ENCODE measurements around the gene DENND1B. TPM values are rescaled to one million over a fixed set of nuclear protein-coding genes. Genes with fewer than 3 reads are reported as not detected.

The DENND1B gene
- total RNA-seq, 1 donor from 2014 or later, result 26.1 TPM

DNA sequence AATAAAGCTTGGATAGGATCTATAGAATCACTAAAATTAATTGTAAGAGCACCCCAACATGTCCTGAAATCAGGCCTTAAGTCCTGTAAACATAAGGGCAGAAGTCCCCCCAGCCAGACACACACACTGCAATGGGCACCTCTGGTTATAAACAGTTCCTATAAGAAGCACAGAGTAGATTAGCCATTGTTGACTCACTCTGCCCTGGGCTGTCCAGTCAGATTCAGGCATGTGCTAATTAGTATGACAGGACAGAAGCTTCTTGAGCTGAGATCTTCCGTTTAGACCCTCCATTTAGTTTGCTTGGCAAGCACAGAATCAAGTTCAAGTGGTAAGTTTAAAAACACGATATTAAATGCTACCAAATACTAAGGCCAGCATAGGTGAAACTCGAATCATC is 11.8 kb upstream of the DENND1B start:
- DNase-seq (no peak), ATAC-seq (no peak)
- intact Hi-C loops (cut with micrococcal nuclease), result no loop called here

DNA sequence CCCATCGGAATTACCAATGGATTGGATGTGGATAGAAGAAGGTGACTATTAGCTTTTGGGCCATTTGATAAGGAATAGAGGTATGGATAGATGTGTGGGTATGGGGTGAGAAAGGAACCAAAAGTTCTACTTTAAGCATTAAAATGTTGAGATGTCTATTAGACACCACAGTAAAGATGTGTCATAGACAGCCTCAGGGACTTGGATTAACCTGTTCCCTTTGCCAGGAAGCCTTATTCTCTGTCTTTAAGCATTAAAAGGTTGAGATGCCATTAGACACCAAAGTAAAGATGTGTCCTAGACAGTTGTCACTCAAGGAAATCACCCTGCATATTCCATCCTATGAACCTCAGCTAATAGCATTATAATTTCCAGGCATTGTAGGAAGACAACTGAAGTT is 11.0 kb upstream of the DENND1B start:
- no peak for ATAC-seq
- no peak for DNase-seq
- intact Hi-C loops (cut with micrococcal nuclease), result no loop called here

DNA sequence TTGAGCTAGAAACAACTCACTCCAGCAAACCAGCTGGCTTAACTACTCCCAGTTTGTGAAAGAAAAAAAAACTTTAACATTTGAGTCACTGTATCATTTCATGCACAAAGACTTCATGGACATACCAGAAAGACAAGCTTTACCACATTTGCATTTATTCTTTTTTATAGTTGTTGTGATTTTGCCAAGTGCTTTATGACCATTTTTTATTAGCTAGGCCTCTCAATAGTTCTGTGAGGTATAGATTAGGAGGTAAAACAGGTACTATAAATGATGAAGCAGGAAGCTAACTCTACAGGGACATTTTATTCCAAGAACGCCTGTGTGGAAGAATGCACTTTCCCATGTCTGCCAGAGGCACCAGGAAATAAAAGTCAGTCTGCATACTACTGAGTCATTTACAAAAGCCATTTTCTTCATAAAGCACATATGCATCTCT is 8.2 kb upstream of the DENND1B start:
- DNase-seq (no peak), ATAC-seq (no peak)
- intact Hi-C loops (cut with micrococcal nuclease), result no loop called here

DNA sequence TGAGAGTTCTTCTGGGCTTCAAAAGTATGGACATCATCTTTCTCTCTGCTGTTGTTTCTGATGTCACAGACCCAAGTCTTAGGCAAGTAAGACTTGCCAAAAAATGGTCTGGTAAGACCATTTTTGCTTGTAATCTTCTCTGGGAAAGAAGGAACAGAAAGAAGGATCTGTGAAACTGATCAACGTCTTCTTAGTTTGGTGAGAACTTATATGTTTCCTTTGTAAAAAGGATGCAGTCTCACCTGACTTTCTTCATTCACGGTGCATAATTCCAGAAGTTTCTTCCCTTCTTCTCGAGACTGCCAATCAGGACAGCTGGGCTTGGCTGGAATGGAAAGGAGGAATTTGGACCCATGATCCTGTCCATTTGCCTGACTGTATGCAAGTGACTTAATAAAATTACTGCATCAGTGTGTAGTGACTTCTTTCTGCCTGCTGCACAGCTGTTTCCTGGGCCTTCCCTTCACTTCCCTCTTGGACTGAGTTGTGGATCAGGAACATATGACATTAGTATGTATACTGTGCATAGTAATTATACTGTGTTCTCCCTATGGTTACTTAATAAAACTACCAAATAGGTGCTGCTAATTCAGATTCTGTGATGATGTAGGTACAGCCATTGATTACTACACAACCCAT is 7.6 kb upstream of the DENND1B start:
- intact Hi-C loops (cut with micrococcal nuclease), result no loop called here
- ATAC-seq (peak; percentile 53), DNase-seq (no peak)

DNA sequence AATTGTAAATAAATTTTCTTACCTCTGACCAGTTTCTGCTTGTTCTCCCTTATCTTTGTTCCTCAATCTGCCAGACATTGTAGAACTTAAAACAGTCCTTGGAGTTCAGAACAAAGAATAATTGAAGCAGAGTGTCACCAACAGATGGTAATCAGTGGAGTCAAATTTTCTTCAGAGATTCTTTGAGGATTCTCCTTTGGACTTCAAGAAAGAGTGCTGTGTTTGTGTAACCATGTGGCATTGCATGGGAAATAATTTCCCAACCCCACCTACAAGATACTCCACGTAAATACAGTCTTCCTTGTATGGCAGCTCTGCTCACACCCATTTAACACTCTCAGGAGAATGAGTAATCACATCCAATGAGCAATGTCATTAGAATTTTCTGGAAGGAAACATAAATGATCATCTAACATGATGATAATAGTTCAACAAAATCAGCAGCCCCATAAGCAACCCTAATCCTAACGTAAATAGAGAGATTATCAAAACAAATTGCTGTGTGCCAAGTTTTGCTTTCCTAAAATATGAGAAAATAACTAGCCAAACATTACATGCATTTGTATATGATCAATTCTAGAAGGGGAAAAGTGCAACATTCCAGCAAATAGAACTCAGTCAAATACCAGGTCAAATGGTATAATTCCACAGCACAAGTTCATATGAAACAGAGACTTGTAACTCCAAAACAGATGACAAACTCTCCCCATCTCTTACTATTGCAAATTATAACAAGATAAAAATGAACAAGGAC is 6.9 kb upstream of the DENND1B start:
- ATAC-seq (no peak), DNase-seq (no peak)
- intact Hi-C loops (cut with micrococcal nuclease), result no loop called here

DNA sequence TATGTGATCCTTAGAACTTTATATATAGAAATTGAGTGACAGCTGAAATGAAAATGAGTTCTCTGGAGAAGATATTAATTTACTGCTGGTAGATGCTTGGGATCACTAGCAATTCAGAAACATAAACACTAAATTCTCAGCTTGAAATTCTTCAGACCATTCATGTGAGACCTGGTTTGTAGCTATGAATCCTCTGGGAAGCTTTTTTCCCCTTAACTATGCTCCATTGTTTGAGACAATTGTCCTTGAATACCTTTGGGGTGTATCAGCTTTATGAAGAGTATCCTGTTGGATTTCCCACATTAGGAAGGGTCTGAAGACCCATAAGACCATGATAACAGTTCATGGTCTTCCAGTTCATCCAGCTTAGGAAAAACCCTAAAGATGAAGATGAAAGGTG is 4.6 kb upstream of the DENND1B start:
- no peak for DNase-seq
- intact Hi-C loops (cut with micrococcal nuclease), result no loop called here
- no peak for ATAC-seq

DNA sequence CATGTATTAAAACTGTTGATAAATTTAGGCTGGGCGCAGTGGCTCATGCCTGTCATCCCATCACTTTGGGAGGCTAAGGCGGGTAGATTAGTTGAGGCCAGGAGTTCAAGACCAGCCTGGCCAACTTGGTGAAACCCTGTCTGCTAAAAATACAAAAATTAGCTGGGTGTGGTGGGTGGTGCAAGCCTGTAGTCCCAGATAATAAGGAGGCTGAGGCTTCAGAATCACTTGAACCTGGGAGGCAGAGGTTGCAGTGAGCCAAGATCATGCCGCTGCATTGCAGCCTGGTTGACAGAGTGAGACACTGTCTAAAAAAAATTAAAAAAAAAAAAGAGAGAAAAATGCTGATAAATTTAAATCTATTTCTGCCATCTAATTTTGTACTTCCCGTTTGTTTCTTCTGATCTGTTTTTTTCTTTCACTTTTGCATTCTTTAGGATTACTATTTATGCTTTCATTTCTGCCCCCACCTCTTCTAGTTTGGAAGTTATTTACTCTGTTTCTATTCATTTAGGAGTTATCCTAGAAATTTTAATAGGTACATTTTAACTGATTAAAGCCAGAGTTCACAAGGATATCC is 3.2 kb upstream of the DENND1B start:
- no peak for DNase-seq
- ATAC-seq, result no peak
- intact Hi-C loops (cut with micrococcal nuclease), result no loop called here

DNA sequence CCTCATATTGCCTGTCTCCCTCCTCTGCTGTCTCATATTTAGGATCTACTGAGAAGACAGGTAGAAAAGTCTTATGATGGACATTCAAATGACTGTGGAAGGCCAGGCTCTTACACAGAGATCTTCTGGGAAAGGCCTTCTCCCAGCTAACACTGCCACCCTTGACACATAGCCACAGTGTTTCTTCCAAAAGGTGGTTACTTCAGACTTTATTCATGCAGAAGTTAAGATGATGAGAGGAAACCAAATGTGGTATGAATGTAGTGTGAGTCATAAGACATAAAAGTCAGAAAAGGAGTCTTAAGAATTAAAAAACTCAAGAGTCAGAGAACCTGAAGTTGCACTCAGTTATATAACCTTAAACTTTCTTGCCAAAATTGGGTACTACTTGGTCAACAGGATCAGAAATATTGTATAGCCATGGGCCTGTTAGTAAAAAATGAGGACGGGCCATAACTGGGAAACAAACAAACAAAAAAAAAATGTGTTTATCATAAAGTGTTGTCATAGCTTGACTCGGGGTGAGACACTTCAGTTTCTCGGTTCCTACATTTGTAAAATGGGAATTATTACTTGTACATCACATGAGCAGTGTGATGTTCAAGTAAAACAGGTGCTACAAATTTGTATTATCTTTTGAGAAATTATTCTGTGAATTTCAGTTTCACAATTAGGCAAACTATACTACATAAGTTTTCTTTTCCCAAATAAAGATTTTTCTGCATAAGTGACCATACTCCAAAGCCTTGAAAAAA is 1.2 kb upstream of the DENND1B start:
- DNase-seq (no peak), ATAC-seq (no peak)
- intact Hi-C loops (cut with micrococcal nuclease), result no loop called here

DNA sequence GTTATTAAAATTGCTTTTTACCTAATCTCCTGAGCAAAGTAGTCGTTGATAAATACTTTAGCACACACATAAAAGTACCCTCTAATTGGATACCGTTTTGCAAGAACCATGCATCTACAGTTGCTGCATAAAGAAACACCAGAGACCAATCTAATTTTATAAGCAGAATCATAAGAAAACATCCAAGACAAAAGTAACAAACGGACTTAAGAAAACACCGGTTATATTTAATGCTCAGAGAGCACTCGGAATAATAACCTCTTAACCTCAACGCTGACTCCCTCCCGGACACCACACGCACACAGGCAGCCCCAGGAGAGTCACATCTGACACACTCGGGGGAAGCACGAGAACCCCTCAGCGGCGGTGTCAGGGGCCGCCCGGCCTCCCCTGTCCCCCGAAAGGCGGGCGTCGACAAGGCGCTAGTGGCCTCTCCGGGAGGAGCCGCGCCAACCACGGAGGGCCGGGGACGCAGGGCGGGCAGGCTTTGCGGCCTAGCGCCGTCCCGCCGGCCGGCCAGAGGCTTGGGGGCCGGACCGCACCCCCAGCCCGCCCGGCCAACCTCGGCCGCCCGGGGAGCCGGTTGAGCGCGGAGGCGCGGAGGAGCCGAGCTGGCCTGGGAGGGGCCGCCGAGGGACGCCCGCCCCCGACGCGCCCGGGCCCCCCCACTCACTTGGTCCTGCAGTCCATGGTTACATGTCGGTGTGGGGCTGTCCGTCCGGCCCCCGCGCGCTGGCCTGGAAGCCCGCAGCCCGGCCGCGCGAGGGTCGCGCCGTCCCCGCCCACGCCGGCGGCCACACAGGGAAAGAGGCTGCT is 606 bp downstream of the DENND1B start:
- ATAC-seq, result peak; percentile 83
- peak; percentile 75 for DNase-seq
- intact Hi-C loops (cut with micrococcal nuclease), result no loop called here

- DNase-seq (no peak), ATAC-seq (no peak)
- intact Hi-C loops (cut with micrococcal nuclease), result no loop called here
Observed at GRCh38 chr1:197773856-197774255, 1.4 kb downstream of the DENND1B start.

DNA sequence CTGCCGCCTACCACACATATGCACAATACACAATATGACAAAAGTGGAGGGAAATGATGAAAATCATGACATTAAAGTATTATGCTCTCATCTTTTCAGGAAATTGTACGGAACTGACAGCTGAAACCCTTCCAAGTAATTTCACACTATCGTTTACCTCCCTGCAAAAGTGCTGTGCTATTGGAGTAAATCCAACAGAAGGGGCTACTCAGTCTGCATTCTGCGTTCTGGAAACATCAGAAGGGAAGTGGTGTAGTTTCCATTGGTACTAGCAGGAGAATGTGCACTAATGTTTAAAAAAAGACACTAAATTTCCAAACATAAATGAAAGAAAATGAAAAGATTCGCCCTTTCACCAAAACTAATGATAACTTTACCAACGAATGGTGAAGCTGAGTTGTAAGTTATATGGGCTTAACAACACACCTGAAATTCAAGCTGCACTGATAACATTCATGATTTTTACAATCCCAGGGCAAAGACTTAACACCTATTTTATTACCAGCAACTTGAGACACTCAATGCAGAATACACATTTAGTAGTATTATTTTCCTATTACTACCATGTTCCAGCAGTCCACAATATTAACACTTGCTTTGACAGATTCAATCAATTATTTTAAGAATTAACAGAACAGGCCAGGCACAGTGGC is 3.2 kb downstream of the DENND1B start:
- intact Hi-C loops (cut with micrococcal nuclease), result no loop called here
- DNase-seq (no peak), ATAC-seq (no peak)

- ATAC-seq (peak; percentile 28), DNase-seq (no peak)
- intact Hi-C loops (cut with micrococcal nuclease), result no loop called here
Observed at GRCh38 chr1:197771386-197771785, 3.9 kb downstream of the DENND1B start.

DNA sequence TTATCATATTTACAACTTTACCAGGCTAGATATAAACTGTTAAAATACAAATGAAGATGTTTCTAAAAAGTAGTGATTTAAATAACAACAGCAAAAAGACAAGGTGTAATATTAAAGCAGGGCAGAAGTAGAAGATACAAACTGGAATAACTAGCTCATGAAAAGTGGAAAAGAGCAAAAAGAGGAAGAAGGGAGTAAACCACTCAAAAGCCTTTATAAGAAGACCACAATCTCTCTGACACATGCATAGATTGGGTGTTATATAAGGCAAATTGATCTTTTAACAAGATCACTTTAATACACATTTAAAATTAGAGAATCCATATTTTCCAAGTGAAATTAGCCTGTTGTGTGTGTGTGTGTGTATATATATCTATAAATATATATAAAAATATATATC is 5.0 kb downstream of the DENND1B start:
- no peak for ATAC-seq
- intact Hi-C loops (cut with micrococcal nuclease), result no loop called here
- DNase-seq, result no peak

- no peak for ATAC-seq
- intact Hi-C loops (cut with micrococcal nuclease), result no loop called here
- no peak for DNase-seq
Observed at GRCh38 chr1:197769287-197769686, 6.0 kb downstream of the DENND1B start.

DNA sequence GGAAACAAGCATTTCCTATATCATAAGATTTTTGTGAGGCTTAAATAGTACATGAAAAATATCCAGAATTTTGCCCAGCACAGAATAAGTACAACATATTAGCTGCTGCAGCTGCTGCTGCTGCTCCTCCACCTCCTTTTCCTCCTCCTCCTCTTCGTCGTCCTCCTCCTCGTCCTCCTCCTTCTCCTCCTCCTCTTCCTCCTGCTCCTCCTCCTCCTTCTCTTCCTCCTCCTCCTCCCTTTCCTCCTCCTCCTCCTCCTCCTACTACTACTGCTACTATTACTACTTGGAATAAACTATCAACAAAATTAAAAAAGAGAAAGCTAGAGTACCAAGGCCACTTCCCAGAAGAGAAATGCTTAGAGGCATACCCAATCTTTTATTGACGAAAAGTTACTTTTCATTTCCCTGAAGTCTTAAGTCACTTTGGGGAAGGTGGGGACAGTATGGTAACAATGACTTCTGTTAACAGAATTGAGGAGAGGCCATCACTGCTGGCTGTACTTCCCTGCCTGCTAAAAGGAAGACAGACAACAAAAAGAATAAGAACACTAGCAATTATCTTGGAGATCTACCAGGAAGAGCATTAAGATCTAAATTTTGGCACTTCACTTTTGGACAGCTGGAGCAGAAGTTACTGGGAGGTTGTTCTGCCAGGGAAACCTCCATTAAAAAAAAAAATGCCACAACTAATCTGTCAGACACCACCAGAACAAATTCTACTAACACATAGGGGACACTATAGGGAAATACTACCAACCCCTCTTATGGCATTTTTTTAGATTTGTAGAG is 7.1 kb downstream of the DENND1B start:
- intact Hi-C loops (cut with micrococcal nuclease), result no loop called here
- DNase-seq, result no peak
- no peak for ATAC-seq

GRCh38 chr1:197763769-197764168 is 11.5 kb downstream of the DENND1B start:
- intact Hi-C loops (cut with micrococcal nuclease), result no loop called here
- ATAC-seq (no peak), DNase-seq (no peak)

GRCh38 chr1:197763307-197763706 is 12.0 kb downstream of the DENND1B start:
- DNase-seq, result no peak
- intact Hi-C loops (cut with micrococcal nuclease), result no loop called here
- ATAC-seq, result no peak

DNA sequence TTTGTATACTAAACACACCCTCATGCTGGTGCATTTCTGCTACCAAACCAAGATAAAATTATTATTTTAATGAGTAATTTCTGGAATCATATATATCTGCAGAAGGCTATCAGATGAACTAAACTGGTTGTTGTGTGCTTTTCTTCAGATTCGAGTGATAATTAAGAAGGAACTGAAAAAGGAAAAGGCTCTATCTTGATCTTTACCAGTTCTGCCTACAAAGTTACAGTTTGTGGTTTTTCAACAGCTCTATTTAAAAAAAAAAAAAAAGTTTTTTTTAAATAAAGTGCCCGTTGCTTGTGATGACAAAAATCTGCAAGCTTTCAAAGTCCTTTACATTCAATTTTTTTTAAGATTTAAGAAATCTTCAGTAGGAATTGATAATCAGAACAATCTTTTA is 13.6 kb downstream of the DENND1B start:
- intact Hi-C loops (cut with micrococcal nuclease), result no loop called here
- ATAC-seq, result no peak
- no peak for DNase-seq

Data from left ventricle myocardium superior (tissue), 1 donor.